SK-N-SH treated with all-trans-retinoic acid at 6 μM for 48 hours (cell line): ENCODE measurements around the gene NOS2.
"Not testable (repeated sequence)": the region's sequence is repeated elsewhere in the genome, so short reads cannot be mapped to it uniquely, and the experiment has no call there.

ENCODE experiments used
- ATAC-seq: fragments of 200-7000 bp; cut with Tn5 transposase; 3 replicates; pipeline ENCODE4 v1.9.1; 2020; ENCODE audit warnings: mild to moderate bottlenecking, moderate library complexity
- BACH2 ChIP-seq: fragments of 250-450 bp; sonication (Bioruptor Pico); IDR thresholded peaks from 2 replicates; pipeline ENCODE4 v1.9.0; 2021; ENCODE audit warnings: mild to moderate bottlenecking, borderline replicate concordance
- CSDC2 ChIP-seq: fragments of 250-450 bp; sonication (Bioruptor Pico); IDR thresholded peaks from 2 replicates; pipeline ENCODE4 v1.5.0; 2020; ENCODE audit warnings: mild to moderate bottlenecking, moderate library complexity
- ESRRG ChIP-seq: fragments of 250-450 bp; sonication (Bioruptor Pico); IDR thresholded peaks from 2 replicates; pipeline ENCODE4 v1.6.1; 2021; ENCODE audit warnings: mild to moderate bottlenecking
- GLIS3 ChIP-seq: fragments of 250-450 bp; sonication (Bioruptor Pico); IDR thresholded peaks from 2 replicates; pipeline ENCODE4 v1.5.0; 2020; ENCODE audit warnings: mild to moderate bottlenecking, moderate library complexity
- ISL1 ChIP-seq: fragments of 250-450 bp; sonication (Bioruptor Pico); IDR thresholded peaks from 2 replicates; pipeline ENCODE4 v2.1.2; 2022; ENCODE audit warnings: mild to moderate bottlenecking, moderate library complexity
- OSR1 ChIP-seq: fragments of 250-450 bp; sonication (Bioruptor Pico); IDR thresholded peaks from 2 replicates; pipeline ENCODE4 v1.8.0; 2022; ENCODE audit warnings: moderate library complexity, mild to moderate bottlenecking, inconsistent platforms
- PPARA ChIP-seq: fragments of 250-450 bp; sonication (Bioruptor Pico); IDR thresholded peaks from 2 replicates; pipeline ENCODE4 v1.5.0; 2020; ENCODE audit warnings: mild to moderate bottlenecking, borderline replicate concordance
- RARB ChIP-seq: fragments of 250-450 bp; sonication (Bioruptor Pico); IDR thresholded peaks from 2 replicates; pipeline ENCODE4 v1.8.0; 2021; ENCODE audit warnings: mild to moderate bottlenecking, moderate library complexity
- SNAI2 ChIP-seq: fragments of 250-450 bp; sonication (Bioruptor Pico); IDR thresholded peaks from 2 replicates; pipeline ENCODE4 v1.5.0; 2020; ENCODE audit warnings: mild to moderate bottlenecking, moderate library complexity
- TCF4 ChIP-seq: fragments of 250-450 bp; sonication (Bioruptor Pico); IDR thresholded peaks from 2 replicates; pipeline ENCODE4 v1.8.0; 2021; ENCODE audit warnings: mild to moderate bottlenecking, moderate library complexity, borderline replicate concordance
- ZC3H10 ChIP-seq: fragments of 250-450 bp; sonication (Bioruptor Pico); IDR thresholded peaks from 2 replicates; pipeline ENCODE4 v1.5.1; 2021; ENCODE audit warnings: mild to moderate bottlenecking, moderate library complexity
- ZFP30 ChIP-seq: fragments of 450-650 bp; formaldehyde crosslinking; IDR thresholded peaks from 2 replicates; pipeline ENCODE4 v1.5.0; 2022; ENCODE audit warnings: mild to moderate bottlenecking, moderate library complexity
- ZNF565 ChIP-seq: fragments of 450-650 bp; formaldehyde crosslinking; conservative IDR thresholded peaks from 2 replicates; pipeline ENCODE4 v1.5.0; 2020; ENCODE audit warnings: low read depth, mild to moderate bottlenecking, moderate library complexity
- ZNF8 ChIP-seq: fragments of 450-650 bp; formaldehyde crosslinking; IDR thresholded peaks from 2 replicates; pipeline ENCODE4 v1.5.0; 2020; ENCODE audit warnings: mild to moderate bottlenecking, moderate library complexity
- TF ChIP-seq, protein P1 (sequence below): fragments of 250-450 bp; sonication (Bioruptor Pico); IDR thresholded peaks from 2 replicates; pipeline ENCODE4 v1.8.0; 2020; ENCODE audit warnings: mild to moderate bottlenecking, moderate library complexity, borderline replicate concordance
- TF ChIP-seq, protein P2 (sequence below): fragments of 250-450 bp; sonication (Bioruptor Pico); IDR thresholded peaks from 2 replicates; pipeline ENCODE4 v1.5.1; 2021; ENCODE audit warnings: mild to moderate bottlenecking, moderate library complexity
- TF ChIP-seq, protein P3 (sequence below): fragments of 250-450 bp; sonication (Bioruptor Pico); IDR thresholded peaks from 2 replicates; pipeline ENCODE4 v1.5.1; 2020; ENCODE audit warnings: low read depth, mild to moderate bottlenecking, moderate library complexity
- TF ChIP-seq, protein P4 (sequence below): fragments of 250-450 bp; sonication (Bioruptor Pico); IDR thresholded peaks from 2 replicates; pipeline ENCODE4 v1.5.0; 2020; ENCODE audit warnings: mild to moderate bottlenecking, moderate library complexity
- TF ChIP-seq, protein P5 (sequence below): fragments of 250-450 bp; sonication (Bioruptor Pico); IDR thresholded peaks from 2 replicates; pipeline ENCODE4 v1.8.0; 2021; ENCODE audit warnings: low read depth, mild to moderate bottlenecking, moderate library complexity, borderline replicate concordance

The NOS2 gene

DNA sequence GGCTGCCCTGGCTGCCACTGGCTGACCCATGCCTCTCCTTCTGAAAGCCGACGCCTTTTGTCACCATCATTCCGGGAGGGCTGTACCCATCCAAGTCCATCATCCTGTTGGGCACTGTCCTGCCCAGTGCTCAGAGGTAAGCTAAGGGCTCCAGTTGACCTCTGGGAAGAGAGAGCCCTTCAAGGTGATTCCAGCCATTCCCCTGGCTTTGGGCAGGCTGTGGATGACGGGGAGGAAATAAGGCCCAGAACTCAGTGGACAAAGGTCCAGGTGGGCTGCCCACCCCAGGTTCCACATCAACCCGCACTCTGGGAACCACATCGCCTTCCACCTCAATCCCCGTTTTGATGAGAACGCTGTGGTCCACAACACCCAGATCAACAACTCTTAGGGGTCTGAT is 45.8 kb downstream of the NOS2 start:
- no peak for ATAC-seq

DNA sequence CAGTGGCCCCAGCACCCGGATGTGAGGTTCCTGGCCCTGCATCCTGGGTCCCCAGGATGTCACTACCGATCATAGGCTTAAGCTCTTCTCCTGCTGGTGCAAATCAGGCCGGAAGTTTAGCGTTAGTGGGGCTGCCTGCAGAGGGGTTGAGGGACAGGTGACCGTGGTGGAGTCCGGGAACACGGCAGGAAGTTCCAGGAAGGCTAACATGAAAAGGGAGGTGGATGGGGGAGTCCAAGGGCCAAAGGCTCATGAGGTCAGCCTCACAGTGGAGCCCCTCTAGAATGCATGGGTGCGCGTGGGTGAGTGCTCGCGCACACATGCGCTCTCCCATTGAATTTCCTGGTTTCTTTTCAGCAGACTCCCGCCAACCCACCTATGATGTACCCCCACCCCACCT is 46.6 kb downstream of the NOS2 start:
- not testable (repeated sequence) for ATAC-seq

More for the DNA sequence above, 45.8 kb downstream of the NOS2 start:
- TF ChIP-seq BACH2 (CRISPR knock-in tag) (no peak), ISL1 (CRISPR knock-in tag) (no peak), ESRRG (CRISPR knock-in tag) (no peak), ZC3H10 (CRISPR knock-in tag) (no peak), SNAI2 (CRISPR knock-in tag) (no peak), OSR1 (no peak), ZNF8 (no peak), ZFP30 (no peak), ZNF565 (CRISPR knock-in tag) (no peak), CSDC2 (CRISPR knock-in tag) (no peak), PPARA (CRISPR knock-in tag) (no peak), GLIS3 (no peak), TCF4 (no peak)
- TF ChIP-seq, protein P1, sequence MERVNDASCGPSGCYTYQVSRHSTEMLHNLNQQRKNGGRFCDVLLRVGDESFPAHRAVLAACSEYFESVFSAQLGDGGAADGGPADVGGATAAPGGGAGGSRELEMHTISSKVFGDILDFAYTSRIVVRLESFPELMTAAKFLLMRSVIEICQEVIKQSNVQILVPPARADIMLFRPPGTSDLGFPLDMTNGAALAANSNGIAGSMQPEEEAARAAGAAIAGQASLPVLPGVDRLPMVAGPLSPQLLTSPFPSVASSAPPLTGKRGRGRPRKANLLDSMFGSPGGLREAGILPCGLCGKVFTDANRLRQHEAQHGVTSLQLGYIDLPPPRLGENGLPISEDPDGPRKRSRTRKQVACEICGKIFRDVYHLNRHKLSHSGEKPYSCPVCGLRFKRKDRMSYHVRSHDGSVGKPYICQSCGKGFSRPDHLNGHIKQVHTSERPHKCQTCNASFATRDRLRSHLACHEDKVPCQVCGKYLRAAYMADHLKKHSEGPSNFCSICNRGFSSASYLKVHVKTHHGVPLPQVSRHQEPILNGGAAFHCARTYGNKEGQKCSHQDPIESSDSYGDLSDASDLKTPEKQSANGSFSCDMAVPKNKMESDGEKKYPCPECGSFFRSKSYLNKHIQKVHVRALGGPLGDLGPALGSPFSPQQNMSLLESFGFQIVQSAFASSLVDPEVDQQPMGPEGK (CRISPR knock-in tag) = no peak
- TF ChIP-seq, protein P2, sequence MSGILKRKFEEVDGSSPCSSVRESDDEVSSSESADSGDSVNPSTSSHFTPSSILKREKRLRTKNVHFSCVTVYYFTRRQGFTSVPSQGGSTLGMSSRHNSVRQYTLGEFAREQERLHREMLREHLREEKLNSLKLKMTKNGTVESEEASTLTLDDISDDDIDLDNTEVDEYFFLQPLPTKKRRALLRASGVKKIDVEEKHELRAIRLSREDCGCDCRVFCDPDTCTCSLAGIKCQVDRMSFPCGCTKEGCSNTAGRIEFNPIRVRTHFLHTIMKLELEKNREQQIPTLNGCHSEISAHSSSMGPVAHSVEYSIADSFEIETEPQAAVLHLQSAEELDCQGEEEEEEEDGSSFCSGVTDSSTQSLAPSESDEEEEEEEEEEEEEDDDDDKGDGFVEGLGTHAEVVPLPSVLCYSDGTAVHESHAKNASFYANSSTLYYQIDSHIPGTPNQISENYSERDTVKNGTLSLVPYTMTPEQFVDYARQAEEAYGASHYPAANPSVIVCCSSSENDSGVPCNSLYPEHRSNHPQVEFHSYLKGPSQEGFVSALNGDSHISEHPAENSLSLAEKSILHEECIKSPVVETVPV (CRISPR knock-in tag) = no peak
- TF ChIP-seq, protein P3, sequence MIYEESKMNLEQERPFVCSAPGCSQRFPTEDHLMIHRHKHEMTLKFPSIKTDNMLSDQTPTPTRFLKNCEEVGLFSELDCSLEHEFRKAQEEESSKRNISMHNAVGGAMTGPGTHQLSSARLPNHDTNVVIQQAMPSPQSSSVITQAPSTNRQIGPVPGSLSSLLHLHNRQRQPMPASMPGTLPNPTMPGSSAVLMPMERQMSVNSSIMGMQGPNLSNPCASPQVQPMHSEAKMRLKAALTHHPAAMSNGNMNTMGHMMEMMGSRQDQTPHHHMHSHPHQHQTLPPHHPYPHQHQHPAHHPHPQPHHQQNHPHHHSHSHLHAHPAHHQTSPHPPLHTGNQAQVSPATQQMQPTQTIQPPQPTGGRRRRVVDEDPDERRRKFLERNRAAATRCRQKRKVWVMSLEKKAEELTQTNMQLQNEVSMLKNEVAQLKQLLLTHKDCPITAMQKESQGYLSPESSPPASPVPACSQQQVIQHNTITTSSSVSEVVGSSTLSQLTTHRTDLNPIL (CRISPR knock-in tag) = no peak
- TF ChIP-seq, protein P4, sequence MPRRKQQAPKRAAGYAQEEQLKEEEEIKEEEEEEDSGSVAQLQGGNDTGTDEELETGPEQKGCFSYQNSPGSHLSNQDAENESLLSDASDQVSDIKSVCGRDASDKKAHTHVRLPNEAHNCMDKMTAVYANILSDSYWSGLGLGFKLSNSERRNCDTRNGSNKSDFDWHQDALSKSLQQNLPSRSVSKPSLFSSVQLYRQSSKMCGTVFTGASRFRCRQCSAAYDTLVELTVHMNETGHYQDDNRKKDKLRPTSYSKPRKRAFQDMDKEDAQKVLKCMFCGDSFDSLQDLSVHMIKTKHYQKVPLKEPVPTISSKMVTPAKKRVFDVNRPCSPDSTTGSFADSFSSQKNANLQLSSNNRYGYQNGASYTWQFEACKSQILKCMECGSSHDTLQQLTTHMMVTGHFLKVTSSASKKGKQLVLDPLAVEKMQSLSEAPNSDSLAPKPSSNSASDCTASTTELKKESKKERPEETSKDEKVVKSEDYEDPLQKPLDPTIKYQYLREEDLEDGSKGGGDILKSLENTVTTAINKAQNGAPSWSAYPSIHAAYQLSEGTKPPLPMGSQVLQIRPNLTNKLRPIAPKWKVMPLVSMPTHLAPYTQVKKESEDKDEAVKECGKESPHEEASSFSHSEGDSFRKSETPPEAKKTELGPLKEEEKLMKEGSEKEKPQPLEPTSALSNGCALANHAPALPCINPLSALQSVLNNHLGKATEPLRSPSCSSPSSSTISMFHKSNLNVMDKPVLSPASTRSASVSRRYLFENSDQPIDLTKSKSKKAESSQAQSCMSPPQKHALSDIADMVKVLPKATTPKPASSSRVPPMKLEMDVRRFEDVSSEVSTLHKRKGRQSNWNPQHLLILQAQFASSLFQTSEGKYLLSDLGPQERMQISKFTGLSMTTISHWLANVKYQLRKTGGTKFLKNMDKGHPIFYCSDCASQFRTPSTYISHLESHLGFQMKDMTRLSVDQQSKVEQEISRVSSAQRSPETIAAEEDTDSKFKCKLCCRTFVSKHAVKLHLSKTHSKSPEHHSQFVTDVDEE (CRISPR knock-in tag) = no peak
- TF ChIP-seq, protein P5, sequence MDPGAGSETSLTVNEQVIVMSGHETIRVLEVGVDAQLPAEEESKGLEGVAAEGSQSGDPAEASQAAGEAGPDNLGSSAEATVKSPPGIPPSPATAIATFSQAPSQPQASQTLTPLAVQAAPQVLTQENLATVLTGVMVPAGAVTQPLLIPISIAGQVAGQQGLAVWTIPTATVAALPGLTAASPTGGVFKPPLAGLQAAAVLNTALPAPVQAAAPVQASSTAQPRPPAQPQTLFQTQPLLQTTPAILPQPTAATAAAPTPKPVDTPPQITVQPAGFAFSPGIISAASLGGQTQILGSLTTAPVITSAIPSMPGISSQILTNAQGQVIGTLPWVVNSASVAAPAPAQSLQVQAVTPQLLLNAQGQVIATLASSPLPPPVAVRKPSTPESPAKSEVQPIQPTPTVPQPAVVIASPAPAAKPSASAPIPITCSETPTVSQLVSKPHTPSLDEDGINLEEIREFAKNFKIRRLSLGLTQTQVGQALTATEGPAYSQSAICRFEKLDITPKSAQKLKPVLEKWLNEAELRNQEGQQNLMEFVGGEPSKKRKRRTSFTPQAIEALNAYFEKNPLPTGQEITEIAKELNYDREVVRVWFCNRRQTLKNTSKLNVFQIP (CRISPR knock-in tag) = no peak

DNA sequence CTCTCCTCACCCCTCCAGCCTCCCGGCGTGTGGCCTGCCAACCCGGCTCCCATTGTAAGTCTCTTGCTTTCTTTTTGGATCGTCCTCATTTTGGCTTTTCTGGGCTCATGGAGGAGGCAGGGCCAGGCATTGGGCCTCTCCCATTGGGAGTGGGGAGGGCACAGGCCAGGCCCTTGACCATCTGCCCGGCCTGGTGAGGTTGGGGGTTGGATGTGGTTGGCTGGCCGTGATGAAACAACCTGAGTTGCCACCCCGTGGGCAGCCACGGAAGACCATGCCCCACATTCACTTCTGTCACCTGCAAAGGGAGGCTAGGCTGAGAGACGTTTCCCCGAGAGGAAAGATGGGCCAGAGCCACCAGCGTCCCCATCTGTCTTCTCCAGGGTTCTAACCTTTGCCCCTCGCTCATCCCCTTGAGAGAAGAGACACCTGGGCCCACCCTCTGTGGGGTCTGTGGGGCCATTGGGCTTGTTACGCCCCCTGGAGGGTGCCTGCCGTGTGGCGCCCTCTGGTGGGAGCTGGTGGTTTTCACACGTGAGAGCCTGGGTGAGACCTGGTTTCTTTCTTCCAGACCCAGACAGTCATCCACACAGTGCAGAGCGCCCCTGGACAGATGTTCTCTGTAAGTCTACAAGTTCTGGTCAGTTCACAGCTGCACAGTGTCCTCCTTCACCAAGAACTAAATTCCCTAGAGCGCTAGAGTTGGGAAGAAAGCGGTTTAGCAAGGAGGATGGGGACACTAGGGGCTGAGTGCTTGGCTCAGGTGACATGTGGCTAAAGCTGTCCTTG is 47.3 kb downstream of the NOS2 start:
- ATAC-seq = peak; percentile 59

DNA sequence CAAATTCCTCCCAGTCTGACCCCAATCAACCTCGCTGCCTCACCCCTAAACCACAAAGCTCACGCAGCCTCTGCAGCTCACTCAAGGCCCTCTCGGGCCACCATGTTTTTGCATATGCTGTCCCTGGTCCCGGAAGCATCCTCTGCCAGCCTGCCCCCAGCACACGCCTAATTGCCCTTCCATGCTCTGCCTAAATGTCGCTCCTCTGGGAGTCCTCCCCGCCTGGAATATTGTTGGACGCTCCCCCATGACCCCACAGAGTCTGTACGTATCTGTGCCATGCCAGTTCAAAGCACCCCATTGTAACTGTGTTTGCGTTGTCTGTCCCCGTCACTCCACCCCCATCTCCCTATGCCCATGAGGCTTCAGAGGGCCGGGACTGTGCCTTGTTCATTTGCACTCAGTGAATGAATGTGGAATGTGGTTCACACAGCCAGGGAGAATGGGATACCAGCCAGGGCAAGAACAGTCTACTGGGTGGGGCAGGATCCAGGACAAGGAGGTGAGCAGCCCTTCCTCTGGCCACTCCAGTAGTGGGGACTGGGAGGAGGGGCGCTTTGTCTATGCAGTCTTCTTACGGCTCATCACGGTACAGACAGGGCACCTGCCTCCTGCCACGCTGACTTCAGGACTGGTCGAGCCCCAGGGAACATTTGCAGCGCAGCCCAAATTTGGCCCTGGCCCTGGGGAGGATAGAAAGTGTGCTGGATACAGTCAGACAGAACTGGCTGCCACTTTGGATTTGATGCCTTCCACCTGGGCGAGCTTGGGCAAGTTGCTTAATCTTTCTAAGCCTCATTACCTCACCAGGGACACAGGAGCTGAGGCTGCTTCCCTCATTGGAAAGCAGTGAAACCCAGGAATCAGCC is 48.5 kb downstream of the NOS2 start:
- TF ChIP-seq BACH2 (CRISPR knock-in tag) (no peak), TCF4 (no peak), CSDC2 (CRISPR knock-in tag) (no peak), RARB (no peak)
- TF ChIP-seq, protein P4 (CRISPR knock-in tag) = no peak
- TF ChIP-seq, protein P3 (CRISPR knock-in tag) = no peak
- no peak for ATAC-seq
